Fibroblast of mammary gland (primary cell): ENCODE results near the gene PSMB11.
"Not testable (repeated sequence)": the region's sequence is repeated elsewhere in the genome, so short reads cannot be mapped to it uniquely, and the experiment has no call there.

ENCODE experiments used
- DNase-seq: peaks from one replicate; pipeline ENCODE4 v3.0.0-alpha.2; 2010; ENCODE audit warnings: low read depth
- H3K4me3 ChIP-seq: 2 replicates; pipeline ENCODE4 v1.5.1; 2011; ENCODE audit warnings: low read depth, mild to moderate bottlenecking, low read length, moderate library complexity; ENCODE audit not compliant: control insufficient read depth
- TF ChIP-seq, protein P1 (sequence below): conservative IDR thresholded peaks from 2 replicates; pipeline ENCODE4 v1.5.1; 2011; ENCODE audit warnings: low read depth, low read length, inconsistent platforms; ENCODE audit not compliant: control insufficient read depth, insufficient read depth

The PSMB11 gene

DNA sequence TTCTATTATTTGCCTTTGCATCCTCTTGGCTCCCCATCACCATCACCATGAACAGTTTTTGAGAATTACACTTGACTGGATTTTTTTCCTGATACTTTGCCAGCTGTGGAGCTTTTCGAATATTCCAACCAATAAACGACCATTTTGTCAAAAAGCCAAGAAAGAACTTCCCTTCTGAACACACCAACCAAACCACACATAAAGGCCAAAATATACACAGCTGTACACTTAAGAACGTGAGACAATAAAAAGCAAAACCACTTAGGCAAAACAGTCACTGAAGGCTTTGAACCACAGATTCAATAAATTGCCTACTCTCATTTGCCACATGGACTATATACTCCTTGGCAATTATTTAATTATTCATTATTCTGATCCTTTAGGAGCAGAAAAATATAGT lies 33.2 kb upstream of the PSMB11 start:
- H3K4me3 ChIP-seq: no peak overlapping the region
- TF ChIP-seq, protein P1, sequence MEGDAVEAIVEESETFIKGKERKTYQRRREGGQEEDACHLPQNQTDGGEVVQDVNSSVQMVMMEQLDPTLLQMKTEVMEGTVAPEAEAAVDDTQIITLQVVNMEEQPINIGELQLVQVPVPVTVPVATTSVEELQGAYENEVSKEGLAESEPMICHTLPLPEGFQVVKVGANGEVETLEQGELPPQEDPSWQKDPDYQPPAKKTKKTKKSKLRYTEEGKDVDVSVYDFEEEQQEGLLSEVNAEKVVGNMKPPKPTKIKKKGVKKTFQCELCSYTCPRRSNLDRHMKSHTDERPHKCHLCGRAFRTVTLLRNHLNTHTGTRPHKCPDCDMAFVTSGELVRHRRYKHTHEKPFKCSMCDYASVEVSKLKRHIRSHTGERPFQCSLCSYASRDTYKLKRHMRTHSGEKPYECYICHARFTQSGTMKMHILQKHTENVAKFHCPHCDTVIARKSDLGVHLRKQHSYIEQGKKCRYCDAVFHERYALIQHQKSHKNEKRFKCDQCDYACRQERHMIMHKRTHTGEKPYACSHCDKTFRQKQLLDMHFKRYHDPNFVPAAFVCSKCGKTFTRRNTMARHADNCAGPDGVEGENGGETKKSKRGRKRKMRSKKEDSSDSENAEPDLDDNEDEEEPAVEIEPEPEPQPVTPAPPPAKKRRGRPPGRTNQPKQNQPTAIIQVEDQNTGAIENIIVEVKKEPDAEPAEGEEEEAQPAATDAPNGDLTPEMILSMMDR: no peak
- peak; percentile 28 for DNase-seq

DNA sequence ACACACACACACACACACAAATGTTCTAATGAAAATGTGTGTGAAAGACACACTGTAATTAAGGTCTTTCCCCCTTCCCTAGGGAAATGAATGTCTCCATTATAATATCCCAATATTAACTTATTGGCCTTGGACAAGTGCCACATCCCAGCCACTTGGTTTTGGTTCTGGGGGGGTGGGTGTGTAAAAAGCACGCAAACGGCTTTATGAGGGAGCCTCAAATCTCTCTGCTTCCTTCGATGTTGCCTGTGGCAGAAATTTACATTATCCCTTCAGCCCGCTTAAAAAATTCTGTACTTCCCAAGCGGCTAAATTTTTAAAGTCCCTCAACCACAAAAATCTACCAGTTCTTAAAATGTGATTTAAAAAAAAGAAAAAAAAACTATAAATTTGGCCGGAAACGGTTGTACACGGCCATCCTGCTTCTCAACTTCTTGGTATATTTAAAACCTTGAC lies 32.5 kb upstream of the PSMB11 start:
- TF ChIP-seq, protein P1: no peak
- DNase-seq: no peak
- peak overlapping the region; percentile 53 for H3K4me3 ChIP-seq

DNA sequence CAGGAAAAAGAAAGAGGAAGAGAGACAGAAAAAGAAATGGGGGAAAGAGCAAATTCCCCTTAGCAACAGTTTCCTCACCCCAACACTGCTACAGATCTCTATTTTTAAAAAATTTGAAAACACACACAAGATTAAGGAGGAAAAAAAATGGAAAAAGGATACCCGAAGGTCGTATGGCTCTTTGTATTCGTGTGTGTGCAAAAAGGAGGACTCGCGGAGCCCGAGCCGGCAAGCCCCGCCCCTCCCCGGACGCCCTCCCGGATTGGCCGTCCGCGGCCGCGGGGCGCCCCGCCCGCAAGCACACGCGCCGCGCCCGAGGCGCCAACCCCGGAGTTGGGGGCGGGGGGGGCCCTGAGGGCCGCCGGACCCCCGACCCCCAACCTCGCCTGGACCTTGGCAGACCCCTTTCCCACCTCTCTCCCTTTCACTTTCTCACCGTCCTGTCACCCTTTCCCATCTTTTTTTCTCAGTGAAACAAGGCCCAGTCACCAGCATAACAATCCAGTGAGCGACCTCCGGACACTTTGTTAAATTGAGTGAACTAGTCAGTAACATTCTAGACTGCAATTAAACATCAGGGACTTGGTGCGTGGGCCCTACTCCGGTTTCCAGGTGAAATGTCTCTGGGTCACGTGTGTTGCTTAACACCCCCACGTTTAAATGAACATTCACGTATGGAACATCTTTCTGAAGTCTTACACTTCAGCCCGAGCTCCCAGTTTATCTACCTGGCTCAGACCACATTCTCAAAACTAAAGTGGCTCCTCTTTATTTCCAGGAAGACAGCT lies 31.9 kb upstream of the PSMB11 start, which contains the start of gene C14orf93:
Gene C14orf93 (minus strand): TSS at position 205 of the 788 bp plus-strand sequence. CDS start 11,120 bp downstream, outside the sequence.
- peak within 1 kb of the TSS; percentile 53 for H3K4me3 ChIP-seq
- TF ChIP-seq, protein P1: no peak
- peak; percentile 44 for DNase-seq

DNA sequence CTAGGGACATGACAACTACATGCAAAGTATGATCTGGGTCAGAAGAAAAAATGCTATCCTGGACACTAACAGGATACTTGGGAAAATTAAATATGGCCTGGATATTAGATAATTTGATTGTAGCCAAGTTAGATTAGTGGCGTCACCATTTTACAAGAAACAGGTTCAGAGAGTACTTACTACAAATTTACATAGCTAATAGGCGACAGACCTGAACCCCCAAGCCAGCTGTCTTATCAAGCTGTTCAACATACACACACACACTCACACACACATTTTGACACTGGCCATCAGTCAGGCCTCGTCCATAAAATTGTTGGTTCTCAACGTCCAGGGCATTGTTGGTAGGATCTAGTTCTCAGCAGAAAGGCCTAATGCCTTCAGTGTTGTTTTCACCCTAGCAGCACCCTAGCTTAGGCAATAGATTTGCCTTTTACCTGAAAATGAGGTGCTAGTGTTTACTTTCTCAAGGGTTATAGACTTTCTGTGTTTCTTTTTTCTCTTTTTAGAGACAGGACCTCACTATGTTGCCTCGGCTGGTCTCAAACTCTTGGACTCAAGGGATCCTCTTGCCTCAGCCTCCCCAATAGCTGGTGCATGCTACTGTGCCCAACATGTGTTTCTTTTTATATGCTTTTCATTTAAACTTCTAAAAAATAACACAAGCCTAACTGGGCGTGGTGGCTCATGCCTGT lies 28.8 kb upstream of the PSMB11 start:
- TF ChIP-seq, protein P1: no peak

DNA sequence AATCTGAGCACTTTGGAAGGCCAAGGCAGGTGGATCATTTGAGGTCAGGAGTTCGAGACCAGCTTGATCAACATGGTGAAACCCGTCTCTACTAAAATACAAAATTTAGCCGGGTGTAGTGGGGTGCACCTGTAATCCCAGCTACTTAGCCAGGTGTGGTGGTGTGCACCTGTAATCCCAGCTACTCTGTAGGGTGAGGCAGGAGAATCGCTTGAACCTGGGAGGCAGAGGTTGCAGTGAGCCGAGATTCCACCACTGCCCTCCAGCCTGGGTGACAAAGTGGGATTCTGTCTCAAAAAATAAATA lies 28.3 kb upstream of the PSMB11 start:
- H3K4me3 ChIP-seq, DNase-seq: not testable (repeated sequence)

More for the DNA sequence above, 28.8 kb upstream of the PSMB11 start:
- no peak for DNase-seq
- no peak overlapping the region for H3K4me3 ChIP-seq

DNA sequence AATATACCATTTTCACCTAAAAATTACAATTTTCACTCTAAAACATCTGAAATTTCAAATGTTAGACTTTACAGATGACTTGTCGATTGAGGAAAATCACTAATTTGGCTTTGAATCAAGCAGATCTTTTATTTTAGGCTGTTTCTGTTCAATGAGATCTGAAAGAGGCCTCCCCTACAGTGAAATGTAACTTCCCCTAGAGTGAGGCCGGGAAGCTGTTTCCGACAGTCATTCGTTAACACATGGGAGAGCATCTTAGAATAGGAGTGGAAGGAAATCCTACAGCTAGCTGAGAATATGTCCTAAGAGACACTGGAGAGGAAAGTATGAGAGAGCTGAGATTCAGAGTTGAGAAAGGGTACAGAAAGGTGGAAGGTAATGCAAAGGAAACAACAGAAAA lies 26.4 kb upstream of the PSMB11 start:
- no peak overlapping the region for H3K4me3 ChIP-seq
- TF ChIP-seq, protein P1: no peak
- no peak for DNase-seq

DNA sequence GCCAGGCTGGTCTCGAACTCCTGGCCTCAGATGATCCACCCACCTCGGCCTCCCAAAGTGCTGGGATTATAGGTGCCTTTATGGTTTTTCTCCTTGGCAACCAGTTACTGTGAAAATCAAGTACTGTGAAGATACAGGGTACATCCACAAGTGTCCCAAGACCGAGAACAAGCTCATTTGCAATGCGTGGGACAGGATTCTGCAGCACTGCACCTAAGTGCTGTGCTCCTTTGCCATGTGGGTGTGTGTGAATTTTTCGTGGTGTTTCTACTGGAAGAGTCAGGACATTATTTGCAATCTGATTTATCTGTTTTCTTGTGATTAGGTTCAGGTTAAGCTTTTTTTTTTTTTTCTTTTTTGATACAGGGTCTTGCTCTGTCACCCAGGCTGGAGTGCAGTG lies 24.9 kb upstream of the PSMB11 start:
- DNase-seq: no peak
- TF ChIP-seq, protein P1: no peak
- H3K4me3 ChIP-seq: no peak overlapping the region
